GM18867 (cell line): Measurements from ENCODE around the gene RNF183.

ENCODE experiments used
- ATAC-seq: cut with Tn5 transposase; IDR thresholded peaks from one replicate; pipeline ENCODE4 v1.9.1; 2021; ENCODE audit warnings: mild to moderate bottlenecking, moderate library complexity; ENCODE audit not compliant: unreplicated experiment

Gene RNF183

GRCh38 chr9:113302792-113303418 lies at the start of gene RNF183:
Gene RNF183, minus strand, starts transcription at chr9:113303376. Its CDS starts 5,192 bp downstream, at chr9:113298184.
- ATAC-seq = no peak

DNA sequence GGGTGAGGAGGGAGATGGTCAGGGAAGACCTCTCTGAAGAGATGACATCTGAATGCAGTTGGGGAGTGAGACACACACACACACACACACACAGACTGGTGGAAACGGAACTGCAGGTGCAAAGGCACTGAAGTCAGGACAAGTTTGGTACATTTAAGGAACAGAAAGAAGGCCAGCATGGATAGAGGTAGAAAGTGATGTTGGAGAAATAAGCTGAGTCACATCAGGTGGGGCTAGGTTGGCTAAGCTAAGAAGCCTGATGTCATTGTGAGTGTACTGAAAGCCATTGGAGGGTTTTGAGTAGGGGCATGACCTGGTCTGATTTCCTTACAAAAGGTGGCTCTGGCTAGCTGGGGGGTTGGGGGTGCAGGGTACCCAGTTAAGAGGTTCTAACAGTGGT lies 49.2 kb upstream of the RNF183 start:
- ATAC-seq = no peak

DNA sequence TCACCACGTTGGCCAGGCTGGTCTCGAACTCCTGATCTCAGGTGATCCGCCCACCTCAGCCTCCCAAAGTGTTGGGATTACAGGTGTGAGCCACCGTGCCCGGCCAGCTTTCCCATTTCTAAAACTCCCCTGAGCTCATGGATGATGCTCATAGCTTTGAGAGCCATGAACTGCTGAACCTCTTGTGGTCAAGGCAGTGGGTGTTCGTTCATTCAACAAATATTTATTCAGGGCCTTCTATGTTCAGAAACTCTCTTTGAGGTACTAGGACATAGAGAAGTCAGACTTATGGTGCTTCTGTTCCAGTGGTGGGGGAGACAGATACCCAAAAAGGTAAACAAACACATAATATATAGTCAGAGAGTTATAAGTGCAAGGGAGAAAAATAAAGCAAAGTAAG lies 48.8 kb upstream of the RNF183 start:
- no peak for ATAC-seq

GRCh38 chr9:113350937-113351336 lies 47.8 kb upstream of the RNF183 start:
- ATAC-seq = no peak

GRCh38 chr9:113350107-113350661 lies 47.0 kb upstream of the RNF183 start:
- ATAC-seq = no peak

DNA sequence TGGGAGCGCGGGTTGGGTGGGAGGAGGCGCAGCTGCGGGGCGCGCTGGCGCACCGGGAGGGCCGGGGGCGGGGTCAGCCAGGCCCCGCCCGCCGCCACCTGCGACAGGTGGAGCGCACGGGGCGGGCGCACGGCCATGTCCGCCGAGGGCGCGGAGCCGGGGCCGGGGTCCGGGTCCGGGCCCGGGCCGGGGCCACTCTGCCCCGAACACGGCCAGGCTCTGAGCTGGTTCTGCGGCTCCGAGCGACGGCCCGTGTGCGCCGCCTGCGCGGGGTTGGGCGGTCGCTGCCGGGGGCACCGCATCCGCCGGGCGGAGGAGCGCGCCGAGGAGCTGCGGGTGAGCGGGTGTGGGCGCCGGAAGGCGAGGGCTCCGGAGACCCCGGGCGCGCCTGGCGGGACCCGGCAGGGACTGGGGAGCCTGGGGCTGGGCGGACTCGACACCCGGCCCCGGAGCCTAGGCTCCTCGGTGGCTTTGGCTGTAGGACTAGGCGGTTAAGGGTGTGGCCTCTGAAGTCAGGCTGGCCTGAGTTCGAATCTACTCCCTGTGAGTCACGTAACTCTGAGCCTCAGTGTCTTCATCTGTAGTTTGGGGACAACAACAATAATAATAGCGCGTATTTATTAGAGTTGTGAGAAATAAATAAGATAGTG lies 46.4 kb upstream of the RNF183 start, which contains the start of gene BSPRY:
Gene BSPRY (plus strand): TSS at position 97 of the 650 bp plus-strand sequence. CDS start 39 bp downstream, at position 136.
- peak; percentile 38 for ATAC-seq

DNA sequence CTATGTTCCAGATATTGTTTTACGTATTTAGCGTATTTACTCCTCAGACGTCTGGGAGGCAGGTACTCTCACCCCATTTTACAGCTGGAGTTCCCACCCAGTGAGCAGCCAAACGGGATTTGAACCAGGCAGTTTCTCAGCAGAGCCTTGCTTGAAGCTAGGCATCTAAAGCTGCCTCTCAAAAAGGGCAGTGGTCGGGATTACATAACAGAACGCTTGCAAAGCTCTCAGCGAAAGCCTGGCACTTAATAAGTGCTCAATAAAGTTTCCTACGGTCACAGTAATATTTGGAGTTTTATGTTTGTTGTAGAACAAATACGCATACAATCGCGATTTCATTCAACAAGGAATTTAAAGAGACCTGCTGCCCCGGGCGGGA lies 45.9 kb upstream of the RNF183 start:
- ATAC-seq = no peak

DNA sequence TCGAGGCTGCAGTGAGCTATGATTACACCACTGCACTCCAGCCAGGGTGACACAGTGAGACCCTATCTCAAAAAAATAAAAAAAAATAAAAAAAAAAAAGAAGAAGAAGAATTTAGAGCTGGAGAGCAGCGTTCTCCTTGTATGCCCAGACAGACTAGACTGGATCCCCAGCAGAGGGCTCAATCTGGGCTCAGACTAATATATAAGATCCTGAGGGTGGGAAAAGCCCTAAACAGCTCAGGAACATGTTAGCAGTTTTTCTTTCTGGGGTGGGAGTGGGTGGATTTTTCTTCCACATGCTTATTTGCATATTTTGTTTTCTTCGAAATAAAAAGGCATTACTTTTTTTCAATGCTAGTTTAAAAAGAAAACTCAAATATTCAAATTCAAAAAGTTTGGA lies 45.3 kb upstream of the RNF183 start:
- no peak for ATAC-seq

DNA sequence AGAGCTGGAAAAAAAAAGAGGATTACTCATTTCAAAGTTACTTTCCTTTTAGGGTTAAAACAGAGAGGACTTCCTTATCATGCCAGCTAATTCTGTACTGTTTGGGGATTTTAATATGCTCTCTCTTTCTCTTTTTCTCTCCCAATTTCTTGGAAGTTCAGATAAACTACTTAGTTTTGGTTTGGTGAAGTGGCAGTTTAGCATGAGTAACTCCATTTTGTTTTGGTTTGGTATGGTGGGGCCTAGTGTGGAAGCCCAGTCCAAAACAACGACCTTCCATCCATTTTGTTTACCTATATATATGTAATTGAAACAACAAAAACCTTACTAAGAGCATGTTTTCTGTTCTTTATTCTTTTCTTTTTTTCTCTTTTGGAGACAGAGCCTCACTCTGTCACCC lies 42.5 kb upstream of the RNF183 start:
- ATAC-seq = no peak

DNA sequence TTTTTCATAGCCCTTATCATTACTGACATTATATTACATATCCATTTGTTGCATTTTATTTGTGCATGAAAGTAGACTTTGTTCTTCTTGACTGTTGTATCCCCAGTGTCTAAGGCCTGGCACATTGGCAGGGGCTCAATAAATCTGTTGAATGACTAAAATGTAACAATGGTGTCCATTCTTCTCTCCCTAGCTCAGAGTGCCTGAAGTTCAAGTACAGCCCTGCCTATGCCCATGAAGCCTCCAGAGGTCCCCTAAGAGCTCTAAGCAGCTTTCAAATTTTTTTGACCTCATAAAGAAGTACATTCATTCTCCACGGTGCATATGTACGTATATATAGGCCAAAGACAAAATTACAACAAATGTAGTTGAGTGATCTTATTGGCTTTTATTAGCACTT lies 42.0 kb upstream of the RNF183 start:
- ATAC-seq = no peak

DNA sequence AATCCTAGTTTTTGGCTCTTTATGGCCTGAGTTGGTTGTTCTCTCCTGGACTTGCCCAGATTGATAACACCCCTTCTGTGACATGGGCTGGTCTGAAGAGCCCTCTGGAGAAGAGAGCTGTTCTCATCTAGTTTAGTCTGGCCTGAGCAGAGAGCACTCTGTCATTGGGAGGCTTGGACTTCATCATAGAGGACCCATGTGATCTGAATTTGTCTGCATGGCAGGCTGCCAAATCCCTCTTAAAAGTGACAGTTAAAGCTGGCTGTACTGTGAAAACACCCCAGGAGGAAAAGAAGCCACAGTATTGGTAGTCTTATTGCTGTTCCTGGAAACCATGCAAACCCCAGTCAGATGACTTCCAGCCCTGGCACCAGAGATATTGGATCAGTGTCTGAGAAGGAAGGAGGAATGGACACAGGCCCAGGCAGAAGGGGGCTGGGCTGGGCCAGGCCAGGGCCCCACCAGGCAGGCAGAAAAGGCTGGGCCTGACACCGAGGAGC lies 40.6 kb upstream of the RNF183 start:
- no peak for ATAC-seq

DNA sequence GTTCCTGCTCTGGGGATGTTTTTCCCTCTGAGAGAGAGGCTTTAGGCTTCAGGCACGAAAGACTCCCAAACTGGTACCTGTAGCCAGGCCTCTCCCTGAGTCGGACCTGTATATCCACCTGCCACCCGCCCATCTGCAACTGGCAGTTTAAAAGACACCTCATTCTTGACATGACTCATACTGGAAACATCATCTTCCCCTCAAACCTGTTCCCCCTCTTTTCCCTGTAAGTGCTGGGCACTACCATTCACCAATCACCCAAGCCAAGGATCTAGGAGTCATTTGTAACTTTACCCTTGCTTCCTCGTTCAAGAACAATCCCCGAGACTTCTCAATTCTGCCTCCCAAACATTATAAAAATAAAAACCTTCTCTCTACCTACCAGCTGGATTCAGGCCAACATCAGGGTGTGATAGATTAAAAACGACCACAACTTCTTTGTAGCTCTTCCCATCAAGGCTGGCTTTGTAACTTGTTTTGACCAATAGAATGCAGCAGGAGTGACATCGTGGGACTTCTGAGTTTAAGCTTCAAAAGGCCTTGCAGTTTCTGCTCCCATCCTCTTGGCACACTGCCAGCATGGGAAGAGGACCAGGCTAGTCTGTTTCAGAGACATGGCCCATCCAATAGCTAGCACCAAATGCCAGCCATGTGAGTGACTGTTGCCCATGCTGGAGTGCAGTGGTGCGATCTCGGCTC lies 38.7 kb upstream of the RNF183 start:
- no peak for ATAC-seq

GRCh38 chr9:113340011-113340699 lies 37.0 kb upstream of the RNF183 start, which contains the start of gene WDR31:
Gene WDR31, minus strand, starts transcription at chr9:113340275. Its CDS starts 8,253 bp downstream, at chr9:113332022.
- peak; percentile 99 for ATAC-seq

DNA sequence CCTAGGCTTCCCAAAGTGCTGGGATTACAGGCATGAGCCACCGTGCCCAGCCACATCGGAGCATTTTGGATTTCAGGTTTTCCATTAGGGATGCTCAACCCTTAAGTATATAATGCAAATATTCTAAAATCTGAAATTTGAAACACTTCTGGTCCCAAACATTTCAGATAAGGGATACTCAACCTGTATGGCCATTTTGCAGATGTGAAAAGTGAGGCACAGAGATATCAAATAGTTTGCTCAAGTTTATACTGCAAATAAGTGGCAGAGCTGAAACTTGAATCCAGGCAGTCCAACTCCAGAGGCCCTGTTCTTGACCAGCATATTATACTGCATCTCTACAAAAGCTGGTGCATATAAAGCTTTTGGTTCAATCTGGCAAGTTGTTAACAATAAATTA lies 34.5 kb upstream of the RNF183 start:
- no peak for ATAC-seq

DNA sequence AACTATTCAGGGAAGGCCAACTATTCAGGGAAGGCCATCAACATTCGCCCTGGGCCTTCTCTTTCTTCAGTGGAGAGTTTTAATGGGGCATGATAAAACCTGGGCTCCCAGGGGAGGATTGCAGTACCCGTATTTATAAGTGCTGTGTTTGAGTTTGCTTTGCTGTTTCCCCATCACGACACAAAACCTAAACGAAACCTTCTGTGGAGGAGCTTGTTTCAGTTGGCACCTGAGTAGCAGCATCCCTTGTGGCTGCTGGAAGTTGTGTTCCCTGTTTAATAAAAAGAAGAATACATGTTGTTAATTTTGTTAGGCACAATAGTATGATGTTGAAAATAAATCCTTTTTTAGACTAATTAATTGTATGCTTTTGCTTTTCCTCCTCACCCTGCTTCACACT lies 28.6 kb upstream of the RNF183 start:
- ATAC-seq = no peak

DNA sequence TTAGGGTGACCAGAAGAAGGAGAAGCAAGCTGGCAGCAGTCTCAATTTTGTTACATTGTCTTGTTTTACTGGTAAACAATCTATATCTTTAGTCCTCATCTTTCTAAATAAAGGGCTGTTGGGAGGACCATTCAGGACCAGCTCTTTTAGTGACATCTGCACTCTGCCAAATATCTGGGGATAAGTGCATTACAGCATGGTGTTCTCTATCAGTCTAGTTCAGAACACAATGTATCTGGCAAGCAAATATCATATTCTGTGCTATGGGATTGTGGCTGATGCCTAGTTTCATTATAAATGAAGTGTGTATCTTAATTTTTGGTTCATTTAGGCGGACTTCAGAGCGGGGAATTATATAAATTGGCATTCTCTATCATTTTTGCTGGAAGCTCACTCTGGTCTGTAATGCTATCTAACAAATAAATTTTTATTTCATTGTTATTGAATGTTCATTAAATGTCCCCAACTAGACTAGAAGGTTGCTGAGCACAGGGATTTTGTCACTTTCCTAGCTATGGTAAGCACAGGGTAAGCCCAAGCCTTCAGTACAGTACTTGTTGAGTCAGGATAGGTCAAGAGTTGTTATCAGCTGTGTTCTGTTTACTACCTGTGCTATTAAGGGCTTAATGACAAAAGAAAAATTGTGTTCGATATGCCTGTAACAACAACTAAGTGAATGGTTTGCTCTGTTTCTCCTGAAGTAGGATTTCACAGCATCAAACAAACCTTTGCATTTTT lies 25.0 kb upstream of the RNF183 start:
- ATAC-seq = no peak

- no peak for ATAC-seq
Measured at GRCh38 chr9:113326230-113326629, 23.1 kb upstream of the RNF183 start.

DNA sequence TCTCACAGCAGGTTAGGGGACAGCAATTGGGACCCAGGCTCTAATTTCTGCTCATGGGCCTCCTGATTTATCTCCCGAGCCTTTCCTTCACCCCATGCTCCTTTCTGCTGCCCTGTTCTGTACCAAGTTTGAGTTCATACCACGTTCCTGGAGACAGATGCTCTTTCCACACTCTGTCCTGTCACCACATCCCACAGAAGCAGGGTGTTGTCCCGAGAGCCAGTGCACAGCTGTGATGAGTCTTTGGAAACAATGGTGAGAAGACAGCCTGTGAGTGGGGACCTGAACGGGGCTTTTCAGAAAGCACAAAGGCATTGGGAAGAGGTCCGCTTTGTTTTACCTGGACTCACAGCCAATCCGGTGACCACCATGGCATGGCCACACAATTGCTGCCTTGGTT lies 19.5 kb upstream of the RNF183 start:
- no peak for ATAC-seq

GRCh38 chr9:113320051-113320450 lies 16.9 kb upstream of the RNF183 start:
- ATAC-seq = no peak

DNA sequence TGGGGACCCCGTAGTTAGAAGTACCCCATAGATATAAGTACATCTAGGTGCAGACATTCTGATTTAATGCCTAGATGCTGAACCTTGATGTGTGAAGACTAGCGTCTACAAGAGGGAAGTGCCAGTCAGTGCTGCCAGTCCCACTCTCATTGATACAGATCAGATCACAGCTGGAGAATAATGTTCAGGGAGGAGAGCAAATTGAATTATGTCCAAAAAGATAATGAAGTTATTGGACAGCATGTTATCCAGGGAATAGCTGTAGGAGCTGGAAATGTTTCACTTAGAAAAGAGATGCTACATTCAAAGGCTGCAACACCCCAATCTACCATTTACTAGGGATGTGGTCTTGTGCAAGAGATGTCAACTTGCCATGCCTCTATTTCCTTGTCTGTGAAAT lies 15.9 kb upstream of the RNF183 start:
- ATAC-seq = no peak
